Gastrocnemius medialis (tissue), 4 donors: ENCODE data around the gene NDRG2. TPM values are rescaled to one million over a fixed set of nuclear protein-coding genes. Genes with fewer than 3 reads are reported as not detected.

ENCODE experiments used
- ATAC-seq, 2 donors: fragments of 150-250 bp; one replicate each; pipeline ENCODE4 v1.9.1; 2016
- DNase-seq, 2 donors: peaks; one replicate each; pipeline ENCODE4 v3.0.0-alpha.2; 2019
- H3K27ac ChIP-seq, 4 donors: fragments of 200-600 bp; sonication (generic); 1 replicate in 1 of 4; 2 replicates in 3 of 4; pipeline ENCODE4 v1.5.1; 2016 to 2018; ENCODE audit warnings: mild to moderate bottlenecking in 2 of 4, moderate library complexity in 1 of 4
- H3K27me3 ChIP-seq, 3 donors: fragments of 200-600 bp; sonication (generic) in 2 of 3; 1 replicate in 1 of 3; 2 replicates in 2 of 3; pipeline versions ENCODE4 v1.5.1 to v1.6.0; 2016 to 2019; ENCODE audit warnings: mild to moderate bottlenecking in 1 of 3, moderate library complexity in 1 of 3
- H3K36me3 ChIP-seq, 2 donors: fragments of 200-600 bp; sonication (generic) in 1 of 2; one replicate each; pipeline ENCODE4 v1.5.1; 2017 to 2018
- H3K4me1 ChIP-seq, 2 donors: fragments of 200-600 bp; sonication (generic) in 1 of 2; one replicate each; pipeline ENCODE4 v1.5.1; 2016 to 2017; ENCODE audit warnings: mild to moderate bottlenecking in 2 of 2
- H3K4me3 ChIP-seq, 4 donors: fragments of 200-600 bp; sonication (generic) in 3 of 4; 1 replicate in 1 of 4; 2 replicates in 3 of 4; pipeline ENCODE4 v1.5.1; 2016 to 2019; ENCODE audit warnings: mild to moderate bottlenecking in 2 of 4
- H3K9me3 ChIP-seq, 3 donors: fragments of 200-600 bp; sonication (generic) in 2 of 3; 1 replicate in 1 of 3; 2 replicates in 2 of 3; pipeline ENCODE4 v1.5.1; 2016 to 2019
- CTCF ChIP-seq, 5 experiments: fragments of 450-650 bp in 3 of 5; fragments of 200-600 bp in 2 of 5; sonication (generic) in 2 of 5; IDR thresholded peaks in 4 of 5; conservative IDR thresholded peaks in 1 of 5; 1 replicate in 4 of 5; 2 replicates in 1 of 5; pipeline ENCODE4 v1.5.1; 2016 to 2019; ENCODE audit warnings: antibody characterized with exemption in 5 of 5, mild to moderate bottlenecking in 3 of 5, moderate library complexity in 3 of 5
- POLR2A ChIP-seq, 2 donors: fragments of 450-650 bp; IDR thresholded peaks; one replicate each; pipeline ENCODE4 v1.6.1; 2017; ENCODE audit warnings: antibody characterized with exemption in 2 of 2, mild to moderate bottlenecking in 2 of 2, moderate library complexity in 2 of 2
- in situ Hi-C, 4 donors: fragments of 200-750 bp; cut with MboI; loops; one replicate each; pipeline versions ENCODE4 v1.15.0 to v1.8.0; 2017; ENCODE audit warnings: low sequenced_read_pairs in 4 of 4
- intact Hi-C: fragments of 100-400 bp; cut with DNase I; formaldehyde crosslinking; loops from one replicate; pipeline ENCODE4 v1.15.1; 2023; ENCODE audit warnings: low total_unique reads
- total RNA-seq, 4 donors: library from RNA; depleted of rRNA; stranded (reverse); fragments of >200 nt; gene quantifications; one replicate each; pipeline versions ENCODE4 v1.1.0 to v1.2.3, GENCODE V29; 2016

The NDRG2 gene
- total RNA-seq, 4 donors from 2014 or later: 759 to 2,790 (median 1,841) TPM

- H3K36me3 ChIP-seq: no peaks in the 10 kb centered on the region
- in situ Hi-C loops (loop anchor here in 1 of 4 donors (25.0 kb wide), 1 partner anchor 369 kb away; the partner anchor contains the start of genes ANG and RNASE4), intact Hi-C loops (loop anchor here (5.0 kb wide), 1 partner anchor 41 kb away; the partner anchor contains the start of gene ZNF219)
- H3K9me3 ChIP-seq: no peaks in the 10 kb centered on the region
- no peak for ATAC-seq
- H3K4me1 ChIP-seq: no peaks in the 10 kb centered on the region
- TF ChIP-seq CTCF (IDR thresholded peaks at IDR 0.05 in 4 of 5, conservative IDR thresholded peaks at IDR 0.05 in 1 of 5) (no peak), POLR2A (IDR thresholded peaks at IDR 0.05) (no peak)
- H3K27ac ChIP-seq: no peak overlapping the region
- H3K4me3 ChIP-seq: no peak overlapping the region
- no peak for DNase-seq
- no peaks in the 10 kb centered on the region for H3K27me3 ChIP-seq
These were observed 31.8 kb upstream of the NDRG2 start for GRCh38 chr14:21056520-21057163.

- Histone ChIP-seq H3K4me3 (no peak overlapping the region), H3K27me3 (no peaks in the 10 kb centered on the region), H3K9me3 (no peaks in the 10 kb centered on the region), H3K36me3 (no peaks in the 10 kb centered on the region), H3K27ac (no peak overlapping the region), H3K4me1 (no peaks in the 10 kb centered on the region)
- in situ Hi-C loops: loop anchor here in 1 of 4 donors (25.0 kb wide), 1 partner anchor 368 kb away; the partner anchor contains the start of genes ANG and RNASE4
- intact Hi-C loops: loop anchor here (5.0 kb wide), 1 partner anchor 42 kb away; the partner anchor contains the start of gene ZNF219
- ATAC-seq (no peak), DNase-seq (no peak)
- TF ChIP-seq CTCF (IDR thresholded peaks at IDR 0.05 in 4 of 5, conservative IDR thresholded peaks at IDR 0.05 in 1 of 5) (no peak), POLR2A (IDR thresholded peaks at IDR 0.05) (no peak)
These were observed 30.7 kb upstream of the NDRG2 start for GRCh38 chr14:21055432-21056117.

- no peaks in the 10 kb centered on the region for H3K27me3 ChIP-seq
- in situ Hi-C loops: loop anchor here in 1 of 4 donors (25.0 kb wide), 1 partner anchor 367 kb away; the partner anchor contains the start of genes ANG and RNASE4
- intact Hi-C loops: loop anchor here (5.0 kb wide), 1 partner anchor 43 kb away; the partner anchor contains the start of gene ZNF219
- ATAC-seq: no peak
- H3K27ac ChIP-seq: no peak overlapping the region
- H3K4me1 ChIP-seq: no peaks in the 10 kb centered on the region
- DNase-seq: no peak
- H3K9me3 ChIP-seq: no peaks in the 10 kb centered on the region
- TF ChIP-seq CTCF (IDR thresholded peaks at IDR 0.05 in 4 of 5, conservative IDR thresholded peaks at IDR 0.05 in 1 of 5) (no peak), POLR2A (IDR thresholded peaks at IDR 0.05) (no peak)
- H3K36me3 ChIP-seq: no peaks in the 10 kb centered on the region
- no peak overlapping the region for H3K4me3 ChIP-seq
These were observed 29.9 kb upstream of the NDRG2 start for GRCh38 chr14:21054768-21055145.

GRCh38 chr14:21054123-21054767, 29.4 kb upstream of the NDRG2 start:
- ATAC-seq: no peak
- intact Hi-C loops (no loop called here), in situ Hi-C loops (loop anchor here in 1 of 4 donors (25.0 kb wide), 1 partner anchor 367 kb away; the partner anchor contains the start of genes ANG and RNASE4)

More at GRCh38 chr14:21054123-21054767, 29.4 kb upstream of the NDRG2 start:
- Histone ChIP-seq H3K4me1 (no peaks in the 10 kb centered on the region), H3K27ac (no peak overlapping the region), H3K4me3 (no peak overlapping the region), H3K27me3 (no peaks in the 10 kb centered on the region), H3K9me3 (no peaks in the 10 kb centered on the region), H3K36me3 (no peaks in the 10 kb centered on the region)
- TF ChIP-seq POLR2A (IDR thresholded peaks at IDR 0.05) (no peak), CTCF (IDR thresholded peaks at IDR 0.05 in 4 of 5, conservative IDR thresholded peaks at IDR 0.05 in 1 of 5) (no peak)
- DNase-seq: no peak
